SHP77 treated with DMSO at 0.1 percent for 48 hours (cell line): ENCODE results near the gene NUDT6.
"Not testable (repeated sequence)": the region's sequence is repeated elsewhere in the genome, so short reads cannot be mapped to it uniquely, and the experiment has no call there.

Experiments
- DNase-seq: peaks from one replicate; lab custom pipeline; 2025; lab: John Stamatoyannopoulos, UW

The NUDT6 gene

DNA sequence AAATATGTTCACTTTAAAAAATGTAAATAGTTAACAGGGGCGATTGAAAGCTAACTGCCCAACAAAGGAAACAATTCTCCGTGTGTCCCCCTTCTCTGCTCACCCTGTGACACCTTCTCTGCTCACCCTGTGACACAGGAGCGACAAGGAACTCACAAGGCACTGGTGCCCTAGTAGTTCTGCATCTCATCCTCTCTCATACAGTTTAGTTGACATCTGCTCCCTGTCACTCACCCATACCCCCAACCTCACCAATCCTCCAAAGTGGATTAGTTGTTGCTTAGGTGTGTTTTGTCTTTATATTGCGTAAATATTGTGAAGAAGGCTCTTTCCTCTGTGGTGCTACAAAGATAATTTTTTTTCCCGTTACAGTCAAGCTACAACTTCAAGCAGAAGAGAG is 46.4 kb downstream of the NUDT6 start:
- no peak for DNase-seq

DNA sequence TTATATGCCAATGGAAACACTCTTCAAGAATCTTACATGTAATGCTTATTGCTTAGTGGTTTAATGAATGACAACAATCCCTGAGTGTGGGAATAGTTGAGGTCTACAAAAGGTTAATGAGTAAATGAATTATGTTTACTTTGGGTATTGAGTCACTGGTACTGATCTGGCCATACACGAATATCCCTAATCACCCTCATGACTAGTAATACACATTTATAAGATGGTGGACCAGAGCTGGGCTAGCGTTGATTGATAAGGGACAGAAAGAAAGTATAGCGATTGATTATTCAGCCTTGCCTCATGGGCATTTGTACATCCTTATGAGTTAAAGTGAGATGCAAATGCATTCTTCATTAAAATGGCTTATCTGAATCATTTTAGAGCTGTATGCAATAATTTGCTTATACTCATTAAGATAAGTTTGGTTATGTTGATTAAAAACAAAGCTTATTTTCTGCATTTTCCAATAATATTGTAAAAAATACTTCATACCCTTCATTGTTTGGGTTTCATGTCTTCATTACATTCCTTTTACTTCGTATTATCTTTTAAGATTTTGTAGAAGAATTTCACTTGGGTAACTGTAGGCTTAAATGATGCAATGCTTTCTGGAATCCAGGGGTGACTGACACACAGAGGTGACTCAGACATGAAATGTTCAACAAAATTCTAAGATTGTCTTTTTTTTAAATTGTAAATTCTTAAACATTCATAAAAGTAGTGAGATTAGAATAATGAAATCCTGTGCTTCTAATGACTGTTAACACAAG is 48.4 kb downstream of the NUDT6 start:
- no peak for DNase-seq

GRCh38 chr4:122873146-122873545 is 49.3 kb downstream of the NUDT6 start:
- DNase-seq: no peak

- not testable (repeated sequence) for DNase-seq
These were observed 54.2 kb downstream of the NUDT6 start for GRCh38 chr4:122868235-122868634.

DNA sequence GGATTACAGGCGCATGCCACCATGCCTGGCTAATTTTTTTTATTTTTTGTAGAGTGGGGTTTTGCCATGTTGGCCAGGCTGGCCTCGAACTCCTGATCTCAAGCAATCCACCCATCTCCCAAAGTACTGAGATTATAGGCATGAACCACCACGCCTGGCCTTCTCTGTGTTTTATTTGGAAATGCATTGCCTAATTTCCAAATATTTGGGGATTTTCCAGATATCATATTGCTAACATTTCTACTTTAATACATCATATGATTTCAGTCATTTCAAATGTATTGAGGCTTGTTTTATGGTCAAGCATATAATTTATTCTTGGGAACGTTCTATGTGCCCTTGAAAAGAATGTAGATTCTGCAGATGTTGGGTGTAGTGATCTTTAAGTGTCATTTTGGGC is 57.0 kb downstream of the NUDT6 start:
- DNase-seq: no peak

DNA sequence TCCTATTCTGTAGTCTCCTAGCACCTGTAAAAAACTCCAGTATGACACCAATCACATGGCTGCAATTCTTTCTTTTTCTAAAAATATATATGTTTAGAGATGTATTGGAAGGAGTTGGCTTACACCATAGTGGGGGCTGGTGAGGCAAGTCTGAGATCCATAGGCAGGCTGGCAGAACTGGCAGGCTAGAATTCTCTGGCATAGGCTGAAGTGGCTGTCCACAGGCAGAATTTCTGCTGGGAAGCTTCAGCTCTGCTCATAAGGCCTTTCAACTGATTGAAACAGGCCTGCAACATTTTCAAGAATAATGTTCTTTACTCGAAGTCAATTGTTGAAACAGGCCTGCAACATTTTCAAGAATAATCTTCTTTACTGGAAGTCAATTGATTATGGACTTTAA is 58.8 kb downstream of the NUDT6 start:
- DNase-seq: no peak

GRCh38 chr4:122861172-122861943 is 61.0 kb downstream of the NUDT6 start:
- DNase-seq: no peak

DNA sequence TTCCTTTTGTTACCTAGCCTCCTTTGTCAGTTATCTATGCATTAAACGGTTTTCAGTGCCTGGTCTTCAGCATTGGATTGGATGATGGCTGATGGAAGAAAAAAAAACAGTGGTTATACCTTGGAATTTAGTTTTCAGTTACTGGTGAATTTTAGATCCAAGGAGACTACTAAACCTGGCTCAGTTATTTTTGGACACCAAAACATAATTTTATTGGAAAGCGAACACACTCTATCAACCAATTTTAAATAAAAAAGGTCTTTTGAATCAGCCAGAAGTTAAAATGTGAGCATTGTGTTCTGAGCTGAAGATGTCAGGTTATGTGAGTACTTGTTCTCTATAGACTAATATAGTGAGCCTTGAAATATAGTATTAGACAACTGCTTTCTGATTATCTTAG is 63.7 kb downstream of the NUDT6 start:
- no peak for DNase-seq

DNA sequence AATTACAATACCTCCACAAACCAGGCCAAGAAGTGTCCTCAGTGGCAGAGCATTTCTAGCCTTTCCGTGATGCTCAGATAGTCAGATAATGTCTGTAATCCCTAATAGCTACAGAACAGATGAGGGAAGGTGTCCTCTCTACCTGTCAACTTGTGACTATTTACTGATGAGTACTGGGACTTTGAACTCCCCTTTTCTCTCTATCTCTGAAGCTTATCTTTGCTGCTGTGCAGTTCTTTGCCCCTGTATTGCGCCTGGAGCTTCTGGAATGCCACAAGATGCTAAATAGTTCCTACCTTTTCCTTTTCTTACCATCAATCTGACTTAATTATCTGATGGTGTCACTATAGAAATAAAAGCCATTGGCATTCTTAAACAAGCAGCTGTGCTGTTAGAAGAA is 65.2 kb downstream of the NUDT6 start:
- no peak for DNase-seq

DNA sequence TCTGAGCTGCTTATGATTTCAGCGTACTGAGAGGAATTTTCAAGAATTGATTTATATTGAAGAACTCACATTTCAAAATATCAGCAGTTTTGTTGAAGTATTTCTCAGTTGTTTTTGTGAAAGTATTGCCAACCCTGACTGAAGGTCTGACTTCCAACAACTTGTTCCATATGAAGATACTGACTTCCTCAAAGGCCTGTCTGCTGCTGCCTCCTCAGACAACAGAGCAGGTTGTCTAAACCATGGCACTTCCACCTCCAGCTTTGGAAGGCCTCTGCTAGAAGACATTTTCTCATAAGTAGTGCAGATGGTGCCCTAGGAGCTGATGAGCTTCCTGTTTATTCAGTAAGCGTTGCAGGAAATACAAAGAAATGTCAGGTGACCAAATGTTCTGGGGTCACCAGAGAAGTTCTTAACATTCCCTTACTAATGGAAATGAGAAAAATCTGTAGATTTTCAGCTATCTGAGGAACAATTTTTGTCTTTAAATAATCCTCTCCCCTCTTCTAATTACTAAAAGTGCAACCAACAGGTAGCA is 67.0 kb downstream of the NUDT6 start:
- DNase-seq: no peak

DNA sequence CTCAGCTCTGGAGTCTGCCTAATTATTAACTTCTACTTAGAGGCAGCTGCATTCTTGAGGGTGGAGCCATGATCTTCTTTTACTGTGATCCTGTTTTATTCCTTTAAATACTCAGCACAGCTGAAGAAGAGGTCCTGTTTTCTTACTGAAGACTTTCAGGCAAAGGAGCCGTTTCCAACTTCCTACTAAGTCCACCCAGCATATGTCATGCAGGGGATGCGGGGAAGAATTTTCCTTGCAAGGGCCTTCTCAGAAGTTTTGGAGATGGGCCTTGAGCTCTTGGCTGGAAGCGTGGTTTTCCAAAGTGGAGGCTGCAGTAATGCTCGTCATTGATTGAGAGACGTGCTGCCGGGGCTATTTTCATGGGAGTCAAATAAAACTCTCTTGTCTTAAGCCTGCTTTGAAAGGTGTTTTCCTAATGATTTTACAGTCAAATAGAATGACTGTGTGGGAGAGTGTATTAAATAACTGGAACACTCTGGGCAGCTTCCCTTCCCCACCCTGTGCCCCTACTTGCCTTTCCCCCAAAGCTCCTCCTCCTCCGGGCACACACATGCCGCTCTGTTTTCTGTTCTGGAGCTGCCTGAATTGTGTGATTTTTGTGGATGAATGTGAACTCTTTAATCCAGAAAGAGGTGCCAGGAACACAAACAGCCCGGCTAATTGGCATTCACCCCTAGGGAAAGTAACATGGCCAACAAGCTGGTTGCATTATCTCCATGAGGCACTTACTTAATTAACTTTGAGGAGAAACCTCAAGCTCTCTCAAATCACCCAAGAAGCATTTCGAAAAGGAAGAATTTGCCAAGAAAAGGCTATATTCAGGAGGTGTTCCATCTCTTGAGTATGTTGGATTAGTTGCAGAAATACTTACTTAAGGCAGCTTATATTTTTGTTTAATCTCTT is 67.7 kb downstream of the NUDT6 start:
- DNase-seq: no peak

DNA sequence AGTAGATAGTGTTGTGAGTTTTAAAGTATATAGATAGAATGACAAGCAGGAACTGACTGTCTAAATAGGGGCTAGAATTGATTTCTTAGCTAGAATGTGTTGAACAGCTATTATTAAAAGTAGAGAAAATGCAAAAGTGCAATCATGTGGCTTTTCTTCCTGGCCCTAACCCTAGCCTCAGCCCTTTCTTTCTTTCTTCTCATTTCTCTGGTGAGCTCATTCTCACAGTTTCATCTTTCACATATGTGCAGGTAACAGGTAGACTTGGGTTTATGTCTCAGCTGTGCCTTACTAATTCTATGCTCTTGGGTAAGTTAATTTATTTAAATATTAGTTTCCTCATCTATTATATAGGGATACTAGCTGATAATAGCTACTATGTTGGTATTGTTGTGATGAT is 70.8 kb downstream of the NUDT6 start:
- no peak for DNase-seq

GRCh38 chr4:122849789-122850188 is 72.6 kb downstream of the NUDT6 start:
- not testable (repeated sequence) for DNase-seq

- DNase-seq: no peak
These were observed 74.5 kb downstream of the NUDT6 start for GRCh38 chr4:122847931-122848330.

DNA sequence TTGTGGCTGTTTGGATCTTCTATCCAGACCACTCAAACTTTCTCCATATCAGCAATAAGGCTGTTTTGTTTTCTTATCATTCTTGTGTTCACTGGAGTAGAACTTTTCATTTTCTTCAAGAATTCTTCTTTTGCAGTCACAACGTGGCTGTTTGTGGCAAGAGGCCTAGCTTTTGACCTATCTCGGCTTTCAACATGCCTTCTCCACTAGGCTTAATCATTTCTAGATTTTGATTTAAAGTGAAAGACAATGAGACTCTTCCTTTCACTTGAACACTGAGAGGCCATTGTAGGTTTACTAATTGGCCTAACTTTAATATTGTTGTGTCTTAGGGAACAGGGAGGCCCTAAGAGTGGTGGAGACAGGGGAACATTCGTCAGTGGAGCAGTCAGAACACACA is 76.6 kb downstream of the NUDT6 start:
- no peak for DNase-seq

DNA sequence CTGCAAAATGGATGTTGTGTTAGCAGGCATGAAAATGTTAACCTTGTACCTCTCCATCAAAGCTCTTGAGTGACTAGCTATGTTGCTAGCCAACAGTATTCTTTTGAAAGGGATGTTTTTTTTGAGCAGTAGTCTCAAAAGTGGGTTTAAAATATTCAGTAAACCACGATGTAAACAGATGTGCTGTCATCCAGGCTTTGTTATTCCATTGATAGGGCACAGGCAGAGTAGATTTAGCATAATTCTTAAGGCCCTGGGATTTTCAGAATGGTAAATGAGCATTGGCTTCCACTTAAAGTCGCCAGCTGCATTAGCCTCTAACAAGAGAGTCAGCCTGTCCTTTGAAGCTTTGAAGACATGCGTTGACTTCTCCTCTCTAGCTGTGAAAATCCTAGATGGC is 77.3 kb downstream of the NUDT6 start:
- DNase-seq: no peak

DNA sequence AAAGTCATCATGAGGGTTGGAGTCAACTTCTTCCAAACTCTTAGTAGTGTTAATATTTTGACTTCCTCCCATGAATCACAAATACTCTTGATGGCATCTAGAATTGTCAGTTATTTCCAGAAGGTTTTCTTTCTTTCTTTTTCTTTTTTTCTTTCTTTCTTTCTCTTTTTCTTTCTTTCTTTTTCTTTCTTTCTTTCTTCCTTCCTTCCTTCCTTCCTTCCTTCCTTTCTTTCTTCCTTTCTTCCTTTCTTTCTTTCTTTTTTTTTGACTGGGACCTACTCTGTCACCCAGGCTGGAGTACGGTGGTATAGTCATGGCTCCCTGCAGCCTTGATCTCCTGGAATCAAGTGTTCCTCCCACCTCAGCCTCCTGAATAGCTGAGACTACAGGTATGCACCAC is 78.0 kb downstream of the NUDT6 start:
- DNase-seq: not testable (repeated sequence)

- no peak for DNase-seq
These were observed 79.3 kb downstream of the NUDT6 start for GRCh38 chr4:122842984-122843531.
